Measurements from ENCODE around the gene KCTD7. TPM values are rescaled to one million over a fixed set of nuclear protein-coding genes. Genes with fewer than 3 reads are reported as not detected.
A peak's percentile ranks its signal among the peaks of the same experiment; 100 is the strongest.
"Not testable (repeated sequence)": the region's sequence is repeated elsewhere in the genome, so short reads cannot be mapped to it uniquely, and the experiment has no call there.

The KCTD7 gene
- total RNA-seq, 2 experiments from 2014 or later = 31.9 to 33.8 TPM

GRCh38 chr7:66683094-66683769 lies 54.6 kb downstream of the KCTD7 start:
- H3K9me3 Mint-ChIP-seq, DNase-seq, H3K27ac Mint-ChIP-seq, CTCF ChIA-PET, H3K27me3 Mint-ChIP-seq: not testable (repeated sequence)
- peaks cover 42% of the 10 kb centered on the region for H3K4me1 Mint-ChIP-seq
- H3K36me3 Mint-ChIP-seq (ENCODE audit: low read depth) = peaks cover 11% of the 10 kb centered on the region
- POLR2A ChIA-PET = interaction anchor here (2.4 kb wide), 1 partner anchor 189 kb away, joined by 11 read pairs; no protein-coding TSS in a partner anchor
- H3K4me3 Mint-ChIP-seq = peak overlapping the region; percentile 91

DNA sequence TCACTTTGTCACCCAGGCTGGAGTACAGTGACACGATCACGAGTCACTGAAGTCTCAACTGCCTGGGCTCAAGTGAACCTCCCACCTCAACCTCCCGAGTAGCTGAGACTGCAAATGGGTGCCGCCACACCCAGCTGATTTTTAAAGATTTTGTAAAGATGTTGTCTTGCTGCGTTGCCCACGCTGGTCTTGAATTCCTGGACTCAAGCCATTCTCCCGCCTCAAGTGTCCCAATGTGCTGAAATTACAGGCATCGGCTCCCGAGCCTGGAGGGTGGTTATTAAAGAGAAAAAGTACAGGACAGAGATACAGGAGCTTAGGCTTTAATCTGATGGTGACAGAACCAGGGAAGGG lies 55.1 kb downstream of the KCTD7 start:
- H3K4me1 Mint-ChIP-seq = peaks cover 40% of the 10 kb centered on the region
- ChIA-PET POLR2A (no interaction called here), CTCF (no interaction called here)
- peak overlapping the region; percentile 32 for H3K4me3 Mint-ChIP-seq
- no peak overlapping the region for H3K27ac Mint-ChIP-seq
- no peaks in the 10 kb centered on the region for H3K27me3 Mint-ChIP-seq
- peaks cover 13% of the 10 kb centered on the region for H3K36me3 Mint-ChIP-seq (ENCODE audit: low read depth)
- DNase-seq = no peak
- peaks cover 7% of the 10 kb centered on the region for H3K9me3 Mint-ChIP-seq

- DNase-seq, POLR2A ChIA-PET, H3K9me3 Mint-ChIP-seq, CTCF ChIA-PET, H3K4me3 Mint-ChIP-seq, H3K27ac Mint-ChIP-seq, H3K27me3 Mint-ChIP-seq: not testable (repeated sequence)
- H3K36me3 Mint-ChIP-seq (ENCODE audit: low read depth) = peaks cover 13% of the 10 kb centered on the region
- peaks cover 29% of the 10 kb centered on the region for H3K4me1 Mint-ChIP-seq
Observed at GRCh38 chr7:66685663-66686062, 57.0 kb downstream of the KCTD7 start.

GRCh38 chr7:66687186-66687585 lies 58.5 kb downstream of the KCTD7 start:
- no peak overlapping the region for H3K4me3 Mint-ChIP-seq
- POLR2A ChIA-PET = no interaction called here
- no peak overlapping the region for H3K27ac Mint-ChIP-seq
- H3K36me3 Mint-ChIP-seq (ENCODE audit: low read depth) = peaks cover 11% of the 10 kb centered on the region
- DNase-seq = no peak
- no peaks in the 10 kb centered on the region for H3K27me3 Mint-ChIP-seq
- CTCF ChIA-PET = no interaction called here
- peaks cover 18% of the 10 kb centered on the region for H3K4me1 Mint-ChIP-seq
- peaks cover 7% of the 10 kb centered on the region for H3K9me3 Mint-ChIP-seq

- H3K9me3 Mint-ChIP-seq, H3K27ac Mint-ChIP-seq, H3K27me3 Mint-ChIP-seq, DNase-seq, POLR2A ChIA-PET, H3K4me3 Mint-ChIP-seq, CTCF ChIA-PET: not testable (repeated sequence)
- peaks cover 17% of the 10 kb centered on the region for H3K4me1 Mint-ChIP-seq
- peaks cover 11% of the 10 kb centered on the region for H3K36me3 Mint-ChIP-seq (ENCODE audit: low read depth)
Observed at GRCh38 chr7:66687672-66688071, 59.0 kb downstream of the KCTD7 start.

DNA sequence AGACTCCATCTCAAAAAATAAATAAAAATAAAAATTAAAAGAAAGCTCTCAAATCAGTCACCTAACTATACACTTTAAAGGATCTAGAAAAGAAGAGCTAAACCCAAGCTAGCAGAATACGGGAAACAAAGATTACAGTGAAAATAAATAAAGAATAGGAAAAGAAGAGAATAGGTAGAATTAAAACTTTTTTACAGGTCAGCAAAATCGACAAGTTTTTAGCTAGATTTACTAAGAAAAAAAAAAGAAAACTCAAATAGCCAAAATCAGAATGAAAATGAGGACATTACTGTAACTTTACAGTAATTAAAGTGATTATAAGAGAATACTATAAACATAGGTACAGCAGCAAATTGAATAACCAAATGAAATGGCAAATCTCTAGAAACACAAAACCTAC lies 60.4 kb downstream of the KCTD7 start:
- H3K27ac Mint-ChIP-seq = no peak overlapping the region
- no peak for DNase-seq
- ChIA-PET POLR2A (no interaction called here), CTCF (interaction anchor here (0.5 kb wide), 1 partner anchor 82 kb away, joined by 6 read pairs; no protein-coding TSS in a partner anchor)
- H3K36me3 Mint-ChIP-seq (ENCODE audit: low read depth) = peaks cover 11% of the 10 kb centered on the region
- no peak overlapping the region for H3K4me3 Mint-ChIP-seq
- peaks cover 7% of the 10 kb centered on the region for H3K9me3 Mint-ChIP-seq
- H3K27me3 Mint-ChIP-seq = no peaks in the 10 kb centered on the region
- peaks cover 6% of the 10 kb centered on the region for H3K4me1 Mint-ChIP-seq

DNA sequence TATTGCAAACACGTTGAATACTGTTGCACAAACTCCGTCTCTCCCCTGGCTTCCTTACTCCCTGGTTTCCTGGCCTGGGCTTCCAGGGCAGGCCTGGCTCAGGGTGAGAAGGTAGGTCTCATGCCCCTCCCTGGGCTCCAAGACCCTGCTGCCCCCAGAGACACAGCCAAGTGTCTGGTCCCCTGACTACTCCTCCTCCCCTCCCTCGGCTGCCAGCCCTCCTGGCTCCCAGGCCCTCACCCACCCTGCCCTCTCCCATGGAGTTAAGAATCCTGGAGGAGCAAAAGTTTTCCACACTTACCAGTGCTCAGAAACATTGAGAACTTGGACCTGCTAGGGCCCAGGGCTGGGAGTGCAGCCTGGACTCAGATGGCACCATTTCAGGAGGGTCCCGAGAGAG lies 64.7 kb downstream of the KCTD7 start:
- no peak overlapping the region for H3K27ac Mint-ChIP-seq
- no peaks in the 10 kb centered on the region for H3K4me1 Mint-ChIP-seq
- H3K36me3 Mint-ChIP-seq (ENCODE audit: low read depth) = peaks cover 1% of the 10 kb centered on the region
- POLR2A ChIA-PET = no interaction called here
- H3K4me3 Mint-ChIP-seq = no peak overlapping the region
- peaks cover 3% of the 10 kb centered on the region for H3K9me3 Mint-ChIP-seq
- CTCF ChIA-PET = no interaction called here
- H3K27me3 Mint-ChIP-seq = no peaks in the 10 kb centered on the region
- DNase-seq = no peak

Other genes starting within 250 kb of the KCTD7 start
- 10 to 100 TPM; 22.1 to 24.2 TPM for gene RABGEF1, start 111.9 kb downstream of the KCTD7 start, total RNA-seq